ENCODE data around the gene SRRM3.
"Not testable (repeated sequence)": the region's sequence is repeated elsewhere in the genome, so short reads cannot be mapped to it uniquely, and the experiment has no call there.

SRRM3 gene, protein sequence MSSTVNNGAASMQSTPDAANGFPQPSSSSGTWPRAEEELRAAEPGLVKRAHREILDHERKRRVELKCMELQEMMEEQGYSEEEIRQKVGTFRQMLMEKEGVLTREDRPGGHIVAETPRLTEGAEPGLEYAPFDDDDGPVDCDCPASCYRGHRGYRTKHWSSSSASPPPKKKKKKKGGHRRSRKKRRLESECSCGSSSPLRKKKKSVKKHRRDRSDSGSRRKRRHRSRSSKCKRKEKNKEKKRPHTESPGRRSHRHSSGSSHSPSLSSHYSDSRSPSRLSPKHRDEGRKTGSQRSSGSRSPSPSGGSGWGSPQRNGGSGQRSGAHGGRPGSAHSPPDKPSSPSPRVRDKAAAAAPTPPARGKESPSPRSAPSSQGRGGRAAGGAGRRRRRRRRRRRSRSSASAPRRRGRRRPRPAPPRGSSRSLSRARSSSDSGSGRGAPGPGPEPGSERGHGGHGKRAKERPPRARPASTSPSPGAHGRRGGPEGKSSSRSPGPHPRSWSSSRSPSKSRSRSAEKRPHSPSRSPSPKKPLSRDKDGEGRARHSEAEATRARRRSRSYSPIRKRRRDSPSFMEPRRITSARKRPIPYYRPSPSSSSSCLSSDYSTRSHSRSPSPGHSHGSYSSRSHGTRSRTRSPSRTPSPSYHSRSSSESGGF

DNA sequence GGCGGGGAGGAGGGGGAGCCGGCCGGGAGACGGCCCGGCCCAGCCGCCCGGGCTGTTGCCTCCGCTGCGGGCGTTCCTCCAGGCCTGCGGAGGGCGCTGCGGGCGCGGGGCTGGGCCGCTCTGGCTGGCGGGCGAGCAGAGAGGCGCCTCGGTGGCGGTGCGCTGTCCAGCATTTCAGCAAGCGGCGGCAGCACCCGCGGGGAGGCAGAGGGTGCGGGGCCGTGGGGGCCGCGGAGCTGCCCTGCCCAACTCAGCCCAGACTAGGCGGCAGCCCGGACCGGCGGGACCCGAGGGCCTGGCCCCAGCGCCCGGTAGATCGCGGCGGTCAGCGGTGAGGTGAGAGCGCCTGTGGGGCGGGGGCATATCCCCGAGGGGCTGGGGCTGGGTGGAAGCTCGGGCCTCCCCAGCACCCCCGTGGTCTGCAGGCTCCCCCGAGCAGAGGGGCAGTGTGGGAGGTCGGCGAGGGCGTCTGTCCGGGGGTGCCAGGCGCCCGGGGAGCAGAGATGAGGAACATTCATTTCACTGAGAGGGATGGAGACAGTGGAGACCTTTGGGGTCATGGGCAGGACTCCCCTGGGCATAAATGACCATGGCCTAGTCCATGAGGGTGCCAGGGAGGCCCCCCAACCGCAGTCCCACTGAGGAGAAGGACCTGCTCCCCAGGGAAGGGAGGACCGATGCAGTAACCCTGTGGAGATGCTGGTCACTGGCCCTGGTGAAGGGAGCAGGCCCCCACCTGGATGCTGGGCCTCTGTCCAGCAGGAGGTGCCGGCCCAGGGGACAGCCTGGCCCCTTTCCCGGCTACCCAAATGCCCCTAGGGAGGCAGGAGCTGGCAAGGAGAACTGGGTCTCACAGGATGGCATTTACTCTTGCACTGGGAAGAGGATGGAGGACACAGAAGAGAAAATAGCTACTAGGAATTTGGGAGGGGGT lies at the start of gene SRRM3:
SRRM3 (plus strand) TSS at position 165 of the 934 bp plus-strand sequence. CDS start 33,171 bp downstream, outside the sequence.
- Mint-ChIP-seq H3K27me3 (ENCODE audit: low read depth) (no peaks in the 10 kb centered on the region), H3K4me3 (no peak within 1 kb of the TSS), H3K36me3 (ENCODE audit: low read depth) (no peaks in the 10 kb centered on the region), H3K4me1 (ENCODE audit: low read depth) (no peaks in the 10 kb centered on the region), H3K9me3 (no peaks in the 10 kb centered on the region), H3K27ac (no peak within 1 kb of the TSS)

- peaks cover 20% of the 10 kb centered on the region for H3K4me1 Mint-ChIP-seq (ENCODE audit: low read depth)
- no peak overlapping the region for H3K4me3 Mint-ChIP-seq
- no peak overlapping the region for H3K27ac Mint-ChIP-seq
- no peaks in the 10 kb centered on the region for H3K9me3 Mint-ChIP-seq
- H3K36me3 Mint-ChIP-seq (ENCODE audit: low read depth) = peaks cover 6% of the 10 kb centered on the region
- H3K27me3 Mint-ChIP-seq (ENCODE audit: low read depth) = no peaks in the 10 kb centered on the region
These were observed 49.8 kb upstream of the SRRM3 start for GRCh38 chr7:76151932-76152331.

GRCh38 chr7:76153571-76154230 lies 48.0 kb upstream of the SRRM3 start:
- H3K27me3 Mint-ChIP-seq (ENCODE audit: low read depth); H3K36me3 Mint-ChIP-seq (ENCODE audit: low read depth); H3K9me3 Mint-ChIP-seq: not testable (repeated sequence)
- Mint-ChIP-seq H3K4me1 (ENCODE audit: low read depth) (peaks cover 20% of the 10 kb centered on the region), H3K27ac (peak overlapping the region; percentile 55), H3K4me3 (peak overlapping the region; percentile 39)

GRCh38 chr7:76155938-76156337 lies 45.8 kb upstream of the SRRM3 start:
- H3K27ac Mint-ChIP-seq = no peak overlapping the region
- no peaks in the 10 kb centered on the region for H3K27me3 Mint-ChIP-seq (ENCODE audit: low read depth)
- H3K4me1 Mint-ChIP-seq (ENCODE audit: low read depth) = peaks cover 18% of the 10 kb centered on the region
- no peaks in the 10 kb centered on the region for H3K9me3 Mint-ChIP-seq
- H3K4me3 Mint-ChIP-seq = no peak overlapping the region
- H3K36me3 Mint-ChIP-seq (ENCODE audit: low read depth) = peaks cover 6% of the 10 kb centered on the region

- not testable (repeated sequence) for H3K9me3 Mint-ChIP-seq; H3K27me3 Mint-ChIP-seq (ENCODE audit: low read depth); H3K4me3 Mint-ChIP-seq; H3K27ac Mint-ChIP-seq; H3K36me3 Mint-ChIP-seq (ENCODE audit: low read depth)
- peaks cover 17% of the 10 kb centered on the region for H3K4me1 Mint-ChIP-seq (ENCODE audit: low read depth)
These were observed 44.6 kb upstream of the SRRM3 start for GRCh38 chr7:76156992-76157685.

DNA sequence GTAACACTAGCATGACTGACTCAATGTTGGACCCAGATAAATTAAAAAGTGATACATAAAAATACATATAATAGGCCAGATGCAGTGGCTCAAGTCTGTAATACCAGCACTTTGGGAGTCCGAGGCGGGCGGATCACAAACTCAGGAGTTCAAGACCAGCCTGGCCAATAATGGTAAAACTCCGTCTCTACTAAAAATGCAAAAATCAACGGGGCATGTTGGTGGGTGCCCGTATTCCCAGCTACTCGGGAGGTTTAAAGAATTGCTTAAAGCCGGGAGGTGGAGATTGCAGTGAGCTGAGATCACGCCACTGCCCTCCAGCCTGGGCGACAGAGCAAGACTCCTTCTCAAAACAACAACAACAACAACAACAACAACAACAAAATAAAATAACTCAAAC lies 43.3 kb upstream of the SRRM3 start:
- not testable (repeated sequence) for H3K9me3 Mint-ChIP-seq; H3K4me3 Mint-ChIP-seq; H3K36me3 Mint-ChIP-seq (ENCODE audit: low read depth); H3K27ac Mint-ChIP-seq; H3K27me3 Mint-ChIP-seq (ENCODE audit: low read depth); H3K4me1 Mint-ChIP-seq (ENCODE audit: low read depth)

GRCh38 chr7:76162416-76163170 lies 39.1 kb upstream of the SRRM3 start:
- not testable (repeated sequence) for H3K36me3 Mint-ChIP-seq (ENCODE audit: low read depth); H3K27me3 Mint-ChIP-seq (ENCODE audit: low read depth)
- peak overlapping the region; percentile 34 for H3K27ac Mint-ChIP-seq

DNA sequence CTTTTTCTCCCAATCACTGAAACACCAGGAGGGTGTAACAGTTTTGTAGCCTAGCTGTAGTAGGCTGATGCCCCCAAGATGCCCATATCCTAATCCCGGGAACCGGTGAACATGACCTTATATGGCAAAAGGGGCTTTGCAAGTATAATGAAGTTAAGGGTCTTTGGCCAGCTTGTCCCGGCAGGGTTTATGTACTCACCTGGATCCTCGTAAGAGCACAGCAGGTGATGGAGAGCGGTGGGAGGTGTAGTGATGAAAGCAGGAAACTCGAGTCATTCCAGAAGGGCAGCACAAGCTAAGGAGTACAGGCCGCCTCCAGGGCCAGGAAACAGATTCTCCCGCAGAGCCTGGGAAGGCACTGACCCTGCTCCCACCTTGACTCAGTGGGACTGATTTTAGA lies 37.9 kb upstream of the SRRM3 start:
- not testable (repeated sequence) for H3K9me3 Mint-ChIP-seq; H3K27me3 Mint-ChIP-seq (ENCODE audit: low read depth); H3K36me3 Mint-ChIP-seq (ENCODE audit: low read depth); H3K4me1 Mint-ChIP-seq (ENCODE audit: low read depth); H3K4me3 Mint-ChIP-seq
- H3K27ac Mint-ChIP-seq = peak overlapping the region; percentile 20

More at GRCh38 chr7:76162416-76163170, 39.1 kb upstream of the SRRM3 start:
- H3K9me3 Mint-ChIP-seq; H3K4me1 Mint-ChIP-seq (ENCODE audit: low read depth); H3K4me3 Mint-ChIP-seq: not testable (repeated sequence)

- Mint-ChIP-seq H3K4me1 (ENCODE audit: low read depth) (peaks cover 10% of the 10 kb centered on the region), H3K27me3 (ENCODE audit: low read depth) (no peaks in the 10 kb centered on the region), H3K36me3 (ENCODE audit: low read depth) (no peaks in the 10 kb centered on the region), H3K9me3 (no peaks in the 10 kb centered on the region), H3K27ac (peak overlapping the region; percentile 52), H3K4me3 (no peak overlapping the region)
These were observed 36.4 kb upstream of the SRRM3 start for GRCh38 chr7:76165106-76165972.

DNA sequence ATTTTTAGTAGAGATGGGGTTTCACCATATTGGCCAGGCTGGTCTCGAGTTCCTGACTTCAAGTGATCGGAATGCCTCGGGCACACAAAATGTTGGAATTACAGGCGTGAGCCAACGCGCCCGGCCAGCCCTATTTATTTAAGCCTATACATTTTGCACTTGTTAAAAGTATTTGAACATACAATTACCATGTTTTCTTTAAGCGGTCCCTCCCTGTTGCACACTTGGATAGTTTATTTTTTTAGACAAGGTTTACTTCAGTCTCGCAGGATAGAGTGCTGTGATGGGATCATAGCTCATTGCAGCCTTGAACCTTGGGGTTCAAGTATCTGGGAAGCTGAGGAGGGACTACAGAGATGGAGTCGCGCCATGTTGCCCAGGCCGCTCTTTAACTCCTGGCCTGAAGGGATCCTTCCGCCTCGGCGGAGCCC lies 35.7 kb upstream of the SRRM3 start:
- Mint-ChIP-seq H3K27ac (peak overlapping the region; percentile 88), H3K36me3 (ENCODE audit: low read depth) (no peaks in the 10 kb centered on the region), H3K4me3 (peak overlapping the region; percentile 84), H3K4me1 (ENCODE audit: low read depth) (peaks cover 10% of the 10 kb centered on the region), H3K27me3 (ENCODE audit: low read depth) (no peaks in the 10 kb centered on the region), H3K9me3 (no peaks in the 10 kb centered on the region)

DNA sequence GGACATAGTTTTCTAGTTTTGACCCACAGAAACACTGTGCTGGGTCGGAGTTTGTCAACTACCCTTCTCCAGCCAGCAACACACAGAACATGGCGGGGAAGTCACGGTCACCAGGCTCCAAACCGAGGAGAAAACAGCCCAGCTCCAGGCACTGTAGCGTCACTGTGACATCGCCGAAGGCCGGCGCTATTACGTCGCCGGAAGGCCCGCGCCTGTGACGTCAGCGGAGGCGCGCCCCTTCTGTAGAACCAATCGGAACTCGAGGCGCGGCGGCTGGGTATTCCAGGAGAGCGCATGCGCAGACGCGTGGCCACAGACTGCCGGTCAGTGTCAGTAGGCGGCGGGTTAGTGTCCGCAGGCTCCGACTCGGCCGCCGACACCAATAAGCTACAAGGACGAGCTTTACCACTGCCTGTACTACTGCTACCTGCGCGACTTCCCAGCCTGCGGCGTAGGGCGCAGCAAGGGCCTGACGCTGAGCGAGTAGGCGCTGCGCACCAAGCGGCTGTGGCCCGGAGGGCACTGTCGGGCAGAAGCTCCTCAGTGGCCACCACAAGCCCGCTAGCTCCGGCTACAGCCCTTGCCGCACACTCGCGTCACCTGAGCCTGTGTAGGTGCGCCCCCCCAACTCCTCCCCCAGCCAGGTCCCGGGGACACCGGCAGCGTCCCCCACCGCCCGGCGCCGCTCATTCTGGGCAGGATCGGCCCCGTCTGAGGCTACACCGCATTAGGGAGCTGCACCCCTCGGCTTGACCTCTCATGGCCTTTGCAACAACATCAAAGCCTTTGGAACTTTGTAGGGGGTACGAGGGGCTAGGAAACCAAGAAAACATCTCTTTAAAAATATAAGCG lies 35.1 kb upstream of the SRRM3 start:
- H3K36me3 Mint-ChIP-seq (ENCODE audit: low read depth) = no peaks in the 10 kb centered on the region
- no peaks in the 10 kb centered on the region for H3K9me3 Mint-ChIP-seq
- H3K27me3 Mint-ChIP-seq (ENCODE audit: low read depth) = no peaks in the 10 kb centered on the region
- H3K4me3 Mint-ChIP-seq = peak overlapping the region; percentile 84
- peak overlapping the region; percentile 88 for H3K27ac Mint-ChIP-seq
- H3K4me1 Mint-ChIP-seq (ENCODE audit: low read depth) = peaks cover 10% of the 10 kb centered on the region

All from T-helper 1 cell treated with Interleukin-12 subunit alpha and Interleukin-12 subunit beta and Interleukin-4 antibody, amounts not matched to agents 30 μg/mL and 1 μg/mL, for 36 hours (primary cell).